ENCODE measurements around the gene IL23R.
"Not testable (repeated sequence)": the region's sequence is repeated elsewhere in the genome, so short reads cannot be mapped to it uniquely, and the experiment has no call there.

IL23R gene

GRCh38 chr1:67137307-67137753 is 28.9 kb upstream of the IL23R start:
- no peaks in the 10 kb centered on the region for H3K36me3 ChIP-seq (ENCODE audit: insufficient read depth, low read length)
- peaks cover 0 to 4% of the 10 kb centered on the region in 2 donors for H3K27me3 ChIP-seq (ENCODE audit: control insufficient read depth in 1 of 2, insufficient read depth in 2 of 2, low read length in 2 of 2)
- no peaks in the 10 kb centered on the region for H3K9me3 ChIP-seq (ENCODE audit: low read length)
- H3K4me1 ChIP-seq (ENCODE audit: insufficient read depth, low read length): peaks cover 5% of the 10 kb centered on the region
- no peak overlapping the region for H3K9ac ChIP-seq (ENCODE audit: low read length)
- no peak overlapping the region for H3K27ac ChIP-seq (ENCODE audit: low read depth, low read length)
- no peak overlapping the region for H3K4me3 ChIP-seq (ENCODE audit: low read depth in 1 of 2, low read length in 2 of 2)

DNA sequence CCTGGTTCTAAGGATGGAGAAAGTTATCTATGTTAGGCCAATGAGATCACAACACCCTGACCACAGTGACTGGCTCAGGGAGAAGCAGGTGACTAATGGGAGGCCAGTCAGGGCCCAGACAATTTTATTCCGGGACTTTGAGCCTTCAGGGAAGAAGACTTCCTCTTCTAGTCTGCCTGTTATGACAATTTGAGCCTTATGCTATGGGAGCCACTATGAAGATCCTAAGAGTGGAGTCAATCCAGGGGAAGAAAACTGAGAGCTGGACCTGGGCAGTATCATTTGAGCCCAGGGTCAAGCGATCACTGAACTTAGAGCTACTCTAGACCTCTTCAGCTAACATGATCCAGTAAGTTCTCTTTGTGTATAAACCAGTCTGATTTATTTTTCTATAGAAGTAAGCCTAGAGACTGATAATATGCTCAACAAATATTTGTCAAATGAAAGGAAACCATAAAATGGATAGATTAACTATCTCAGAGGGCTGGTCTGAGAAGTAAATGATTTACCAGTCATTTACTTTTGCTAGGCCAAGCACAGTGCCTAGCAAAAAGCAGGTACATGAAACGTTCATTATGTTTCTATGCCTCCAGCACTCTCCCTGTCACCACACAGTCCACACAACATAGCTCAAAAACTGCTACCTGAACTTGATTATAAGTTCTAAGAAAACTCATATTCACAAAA is 27.3 kb upstream of the IL23R start:
- Histone ChIP-seq H3K27me3 (ENCODE audit: control insufficient read depth in 1 of 2, insufficient read depth in 2 of 2, low read length in 2 of 2) (peaks cover 0 to 4% of the 10 kb centered on the region in 2 donors), H3K4me1 (ENCODE audit: insufficient read depth, low read length) (peaks cover 5% of the 10 kb centered on the region), H3K9me3 (ENCODE audit: low read length) (no peaks in the 10 kb centered on the region), H3K4me3 (ENCODE audit: low read depth in 1 of 2, low read length in 2 of 2) (no peak overlapping the region), H3K36me3 (ENCODE audit: insufficient read depth, low read length) (no peaks in the 10 kb centered on the region), H3K27ac (ENCODE audit: low read depth, low read length) (no peak overlapping the region), H3K9ac (ENCODE audit: low read length) (no peak overlapping the region)

DNA sequence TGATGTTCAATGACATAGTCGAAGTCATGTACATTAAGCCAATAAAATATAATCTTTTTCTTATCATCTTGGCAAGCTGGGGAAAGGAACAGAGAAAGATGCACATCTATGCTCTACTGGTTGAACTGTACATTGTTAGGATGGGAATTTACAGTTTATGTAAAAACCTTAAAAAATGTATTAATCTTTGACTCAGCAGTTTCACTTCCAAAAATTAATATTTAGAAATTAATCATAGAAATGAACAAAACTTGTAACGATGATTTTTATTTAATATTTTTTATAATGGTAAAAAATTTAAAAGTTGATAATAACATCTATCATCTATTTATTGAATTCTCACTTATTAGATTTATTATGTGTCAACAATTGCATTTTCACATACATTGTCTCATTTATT is 25.8 kb upstream of the IL23R start:
- no peaks in the 10 kb centered on the region for H3K27me3 ChIP-seq (ENCODE audit: control insufficient read depth in 1 of 2, insufficient read depth in 2 of 2, low read length in 2 of 2)
- no peaks in the 10 kb centered on the region for H3K36me3 ChIP-seq (ENCODE audit: insufficient read depth, low read length)

GRCh38 chr1:67141832-67142231 is 24.4 kb upstream of the IL23R start:
- H3K9me3 ChIP-seq (ENCODE audit: low read length); H3K4me1 ChIP-seq (ENCODE audit: insufficient read depth, low read length); H3K27ac ChIP-seq (ENCODE audit: low read depth, low read length); H3K9ac ChIP-seq (ENCODE audit: low read length); H3K36me3 ChIP-seq (ENCODE audit: insufficient read depth, low read length); H3K27me3 ChIP-seq (ENCODE audit: control insufficient read depth in 1 of 2, insufficient read depth in 2 of 2, low read length in 2 of 2); H3K4me3 ChIP-seq (ENCODE audit: low read depth in 1 of 2, low read length in 2 of 2): not testable (repeated sequence)

More for the DNA sequence above, 25.8 kb upstream of the IL23R start:
- no peak overlapping the region for H3K27ac ChIP-seq (ENCODE audit: low read depth, low read length)
- H3K4me3 ChIP-seq (ENCODE audit: low read depth in 1 of 2, low read length in 2 of 2): no peak overlapping the region
- H3K9ac ChIP-seq (ENCODE audit: low read length): no peak overlapping the region
- H3K4me1 ChIP-seq (ENCODE audit: insufficient read depth, low read length): peaks cover under 1% of the 10 kb centered on the region
- no peaks in the 10 kb centered on the region for H3K9me3 ChIP-seq (ENCODE audit: low read length)

GRCh38 chr1:67142931-67143330 is 23.3 kb upstream of the IL23R start:
- Histone ChIP-seq H3K9me3 (ENCODE audit: low read length) (no peaks in the 10 kb centered on the region), H3K27me3 (ENCODE audit: control insufficient read depth in 1 of 2, insufficient read depth in 2 of 2, low read length in 2 of 2) (no peaks in the 10 kb centered on the region), H3K4me3 (ENCODE audit: low read depth in 1 of 2, low read length in 2 of 2) (no peak overlapping the region), H3K9ac (ENCODE audit: low read length) (no peak overlapping the region), H3K27ac (ENCODE audit: low read depth, low read length) (no peak overlapping the region), H3K36me3 (ENCODE audit: insufficient read depth, low read length) (no peaks in the 10 kb centered on the region), H3K4me1 (ENCODE audit: insufficient read depth, low read length) (no peaks in the 10 kb centered on the region)

- Histone ChIP-seq H3K4me3 (ENCODE audit: low read depth in 1 of 2, low read length in 2 of 2) (no peak overlapping the region), H3K9ac (ENCODE audit: low read length) (no peak overlapping the region), H3K4me1 (ENCODE audit: insufficient read depth, low read length) (peaks cover 4% of the 10 kb centered on the region), H3K9me3 (ENCODE audit: low read length) (no peaks in the 10 kb centered on the region), H3K27me3 (ENCODE audit: control insufficient read depth in 1 of 2, insufficient read depth in 2 of 2, low read length in 2 of 2) (no peaks in the 10 kb centered on the region), H3K36me3 (ENCODE audit: insufficient read depth, low read length) (no peaks in the 10 kb centered on the region), H3K27ac (ENCODE audit: low read depth, low read length) (no peak overlapping the region)
These were observed 22.3 kb upstream of the IL23R start for GRCh38 chr1:67143966-67144365.

GRCh38 chr1:67144696-67145095 is 21.6 kb upstream of the IL23R start:
- H3K27me3 ChIP-seq (ENCODE audit: control insufficient read depth in 1 of 2, insufficient read depth in 2 of 2, low read length in 2 of 2): no peaks in the 10 kb centered on the region
- H3K4me1 ChIP-seq (ENCODE audit: insufficient read depth, low read length): peaks cover 6% of the 10 kb centered on the region
- H3K36me3 ChIP-seq (ENCODE audit: insufficient read depth, low read length): no peaks in the 10 kb centered on the region
- no peak overlapping the region for H3K9ac ChIP-seq (ENCODE audit: low read length)
- H3K4me3 ChIP-seq (ENCODE audit: low read depth in 1 of 2, low read length in 2 of 2): no peak overlapping the region
- no peak overlapping the region for H3K27ac ChIP-seq (ENCODE audit: low read depth, low read length)
- no peaks in the 10 kb centered on the region for H3K9me3 ChIP-seq (ENCODE audit: low read length)

GRCh38 chr1:67146101-67146500 is 20.2 kb upstream of the IL23R start:
- H3K9ac ChIP-seq (ENCODE audit: low read length): no peak overlapping the region
- no peaks in the 10 kb centered on the region for H3K27me3 ChIP-seq (ENCODE audit: control insufficient read depth in 1 of 2, insufficient read depth in 2 of 2, low read length in 2 of 2)
- H3K36me3 ChIP-seq (ENCODE audit: insufficient read depth, low read length): no peaks in the 10 kb centered on the region
- H3K4me1 ChIP-seq (ENCODE audit: insufficient read depth, low read length): peaks cover 6% of the 10 kb centered on the region
- H3K4me3 ChIP-seq (ENCODE audit: low read depth in 1 of 2, low read length in 2 of 2): no peak overlapping the region
- H3K9me3 ChIP-seq (ENCODE audit: low read length): no peaks in the 10 kb centered on the region
- H3K27ac ChIP-seq (ENCODE audit: low read depth, low read length): no peak overlapping the region

DNA sequence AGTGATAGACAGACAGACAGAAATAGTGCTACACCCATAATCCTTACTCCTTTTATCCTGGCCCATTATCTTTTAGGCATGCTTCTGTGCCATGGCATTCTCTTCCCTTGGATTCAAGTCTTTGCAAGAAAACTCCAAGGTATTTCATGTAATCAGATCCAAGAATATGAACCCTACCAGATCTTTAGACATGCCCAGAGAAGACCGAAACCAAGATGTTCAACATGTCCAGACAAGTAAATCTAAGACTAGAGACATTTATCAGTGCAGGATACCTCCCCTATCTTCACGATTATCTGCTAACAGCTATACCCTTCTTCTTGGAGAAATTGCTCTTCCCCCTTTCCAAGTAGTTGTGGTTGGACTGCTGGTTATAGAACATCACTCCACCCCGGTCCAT is 19.7 kb upstream of the IL23R start:
- H3K9ac ChIP-seq (ENCODE audit: low read length): no peak overlapping the region
- H3K27ac ChIP-seq (ENCODE audit: low read depth, low read length): no peak overlapping the region
- H3K27me3 ChIP-seq (ENCODE audit: control insufficient read depth in 1 of 2, insufficient read depth in 2 of 2, low read length in 2 of 2): no peaks in the 10 kb centered on the region
- H3K4me3 ChIP-seq (ENCODE audit: low read depth in 1 of 2, low read length in 2 of 2): no peak overlapping the region
- H3K4me1 ChIP-seq (ENCODE audit: insufficient read depth, low read length): peaks cover 6% of the 10 kb centered on the region
- no peaks in the 10 kb centered on the region for H3K9me3 ChIP-seq (ENCODE audit: low read length)
- H3K36me3 ChIP-seq (ENCODE audit: insufficient read depth, low read length): no peaks in the 10 kb centered on the region

DNA sequence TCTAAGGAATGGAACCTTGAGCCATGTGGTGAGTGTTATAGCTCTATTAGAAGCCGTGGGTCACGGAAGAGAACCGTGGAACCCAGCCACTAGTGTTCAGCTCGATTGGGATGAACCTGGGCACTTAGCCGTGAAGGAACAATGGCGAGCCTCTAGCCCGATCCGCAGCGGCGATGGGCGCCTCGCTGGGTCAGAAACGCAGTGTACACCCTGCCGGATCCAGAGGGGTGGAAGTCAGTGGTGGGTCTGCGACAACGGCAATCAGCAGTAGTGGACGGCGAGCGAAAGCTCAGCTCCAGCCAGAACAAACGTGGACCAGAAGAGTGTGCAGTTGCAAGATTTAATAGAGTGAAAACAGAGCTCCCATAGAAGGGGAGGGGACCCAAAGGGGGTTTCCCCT is 18.3 kb upstream of the IL23R start:
- not testable (repeated sequence) for H3K9me3 ChIP-seq (ENCODE audit: low read length); H3K27ac ChIP-seq (ENCODE audit: low read depth, low read length); H3K4me3 ChIP-seq (ENCODE audit: low read depth in 1 of 2, low read length in 2 of 2); H3K27me3 ChIP-seq (ENCODE audit: control insufficient read depth in 1 of 2, insufficient read depth in 2 of 2, low read length in 2 of 2); H3K9ac ChIP-seq (ENCODE audit: low read length); H3K36me3 ChIP-seq (ENCODE audit: insufficient read depth, low read length); H3K4me1 ChIP-seq (ENCODE audit: insufficient read depth, low read length)

DNA sequence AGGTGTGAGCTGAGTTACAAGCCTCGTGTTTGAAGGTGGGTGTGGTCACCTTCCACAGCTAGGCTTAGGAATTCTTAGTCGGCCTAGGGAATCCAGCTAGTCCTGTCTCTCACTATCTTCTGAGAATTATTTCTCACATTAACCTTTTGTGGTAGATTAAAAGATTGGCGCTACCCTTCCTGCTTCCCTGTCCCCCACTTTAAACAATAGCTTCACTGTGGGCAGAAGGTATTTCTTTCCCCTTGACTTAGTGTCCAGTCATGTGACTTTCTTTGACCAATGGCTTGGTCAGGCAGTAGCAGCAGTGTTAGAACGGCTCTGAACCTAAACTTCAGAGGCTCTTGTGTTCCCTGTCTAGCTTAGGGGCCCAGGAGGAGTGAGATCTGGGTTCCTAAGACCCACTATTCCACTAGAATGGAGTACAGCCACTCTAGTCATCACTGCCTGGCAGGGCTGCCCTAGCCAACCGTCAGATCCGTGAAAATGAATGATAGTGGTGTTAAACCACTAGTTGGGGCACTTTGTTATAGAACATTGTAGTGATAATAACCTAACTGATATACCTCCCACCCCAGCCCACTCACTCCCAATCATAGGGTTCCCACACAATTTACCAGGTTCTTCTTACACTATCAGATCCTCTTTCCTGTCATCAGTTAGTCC is 17.6 kb upstream of the IL23R start:
- Histone ChIP-seq H3K9ac (ENCODE audit: low read length) (no peak overlapping the region), H3K9me3 (ENCODE audit: low read length) (no peaks in the 10 kb centered on the region), H3K4me3 (ENCODE audit: low read depth in 1 of 2, low read length in 2 of 2) (no peak overlapping the region), H3K27me3 (ENCODE audit: control insufficient read depth in 1 of 2, insufficient read depth in 2 of 2, low read length in 2 of 2) (no peaks in the 10 kb centered on the region), H3K4me1 (ENCODE audit: insufficient read depth, low read length) (peaks cover 6% of the 10 kb centered on the region), H3K36me3 (ENCODE audit: insufficient read depth, low read length) (no peaks in the 10 kb centered on the region), H3K27ac (ENCODE audit: low read depth, low read length) (no peak overlapping the region)
